GM19452 (cell line): ENCODE data around the gene SLC39A3.
"Not testable (repeated sequence)": the region's sequence is repeated elsewhere in the genome, so short reads cannot be mapped to it uniquely, and the experiment has no call there.

ENCODE experiments used
- ATAC-seq: cut with Tn5 transposase; IDR thresholded peaks from one replicate; pipeline ENCODE4 v1.9.1; 2021; ENCODE audit not compliant: unreplicated experiment

The SLC39A3 gene

GRCh38 chr19:2723747-2724146, 16.1 kb downstream of the SLC39A3 start:
- no peak for ATAC-seq

- no peak for ATAC-seq
These were observed 16.5 kb downstream of the SLC39A3 start for GRCh38 chr19:2723345-2723715.

GRCh38 chr19:2722541-2723344, 17.1 kb downstream of the SLC39A3 start:
- no peak for ATAC-seq

GRCh38 chr19:2721570-2722540, 18.0 kb downstream of the SLC39A3 start:
- no peak for ATAC-seq

- no peak for ATAC-seq
These were observed 18.8 kb downstream of the SLC39A3 start, which contains the start of gene DIRAS1 for GRCh38 chr19:2720777-2721569. TSS of gene DIRAS1 (minus strand) at chr19:2721372. CDS start at chr19:2717806, 3,566 bp downstream.

GRCh38 chr19:2719920-2720776, 19.7 kb downstream of the SLC39A3 start:
- no peak for ATAC-seq

GRCh38 chr19:2719232-2719735, 20.5 kb downstream of the SLC39A3 start:
- ATAC-seq, result no peak

GRCh38 chr19:2717638-2718541, 21.9 kb downstream of the SLC39A3 start:
- ATAC-seq, result no peak

- no peak for ATAC-seq
These were observed 22.8 kb downstream of the SLC39A3 start for GRCh38 chr19:2716722-2717637.

- ATAC-seq, result no peak
These were observed 23.6 kb downstream of the SLC39A3 start for GRCh38 chr19:2716275-2716650.

- no peak for ATAC-seq
These were observed 24.1 kb downstream of the SLC39A3 start for GRCh38 chr19:2715470-2716274.

- ATAC-seq, result no peak
These were observed 25.1 kb downstream of the SLC39A3 start for GRCh38 chr19:2714531-2715269.

GRCh38 chr19:2714102-2714501, 25.7 kb downstream of the SLC39A3 start:
- not testable (repeated sequence) for ATAC-seq

- ATAC-seq, result not testable (repeated sequence)
These were observed 26.6 kb downstream of the SLC39A3 start for GRCh38 chr19:2713170-2713569.

- no peak for ATAC-seq
These were observed 28.0 kb downstream of the SLC39A3 start for GRCh38 chr19:2711875-2712205.

GRCh38 chr19:2711172-2711874, 28.5 kb downstream of the SLC39A3 start:
- no peak for ATAC-seq
